ENCODE data around the gene BCL2L15.
"Not testable (repeated sequence)": the region's sequence is repeated elsewhere in the genome, so short reads cannot be mapped to it uniquely, and the experiment has no call there.

Gene BCL2L15

DNA sequence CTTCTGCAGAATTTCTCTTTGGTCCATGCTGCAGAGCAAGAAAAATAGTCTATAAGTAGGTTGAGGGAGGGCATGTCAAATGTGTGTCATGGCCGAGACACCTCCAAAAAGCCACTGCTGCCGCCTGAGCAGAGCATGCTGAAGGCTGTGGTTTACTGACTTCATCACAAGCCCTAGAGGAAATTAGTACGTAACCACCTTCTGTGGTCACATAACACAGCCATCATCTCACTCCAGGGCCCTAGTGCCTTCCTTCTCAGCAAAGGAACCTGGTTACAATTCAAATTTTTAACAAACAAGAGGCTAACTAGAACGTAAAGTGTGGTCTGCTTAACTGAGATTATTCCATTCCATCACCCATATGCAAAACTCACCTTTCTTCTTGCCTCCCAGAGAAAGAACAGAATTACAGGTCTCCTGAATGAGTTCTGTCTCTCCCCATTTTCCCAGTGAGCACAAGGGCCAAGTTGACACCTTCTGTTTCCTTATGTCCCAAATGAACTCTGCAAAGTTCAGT lies 15.7 kb downstream of the BCL2L15 start, which contains the start of gene PTPN22:
Gene PTPN22 (minus strand): TSS at position 116 of the 517 bp plus-strand sequence.
- DNase-seq (ENCODE audit: low read depth in 2 of 2), result peak; percentile 60 to 65

GRCh38 chr1:113870778-113871177 lies 16.6 kb downstream of the BCL2L15 start:
- no peak for DNase-seq (ENCODE audit: low read depth in 2 of 2)

- DNase-seq (ENCODE audit: low read depth in 2 of 2), result no peak
Measured at GRCh38 chr1:113868387-113869083, 18.8 kb downstream of the BCL2L15 start.

- DNase-seq (ENCODE audit: low read depth in 2 of 2), result no peak
Measured at GRCh38 chr1:113861641-113862040, 25.7 kb downstream of the BCL2L15 start.

- no peak for DNase-seq (ENCODE audit: low read depth in 2 of 2)
Measured at GRCh38 chr1:113860891-113861290, 26.5 kb downstream of the BCL2L15 start.

- no peak for DNase-seq (ENCODE audit: low read depth in 2 of 2)
Measured at GRCh38 chr1:113859478-113860175, 27.8 kb downstream of the BCL2L15 start.

- no peak for DNase-seq (ENCODE audit: low read depth in 2 of 2)
Measured at GRCh38 chr1:113858982-113859381, 28.4 kb downstream of the BCL2L15 start.

DNA sequence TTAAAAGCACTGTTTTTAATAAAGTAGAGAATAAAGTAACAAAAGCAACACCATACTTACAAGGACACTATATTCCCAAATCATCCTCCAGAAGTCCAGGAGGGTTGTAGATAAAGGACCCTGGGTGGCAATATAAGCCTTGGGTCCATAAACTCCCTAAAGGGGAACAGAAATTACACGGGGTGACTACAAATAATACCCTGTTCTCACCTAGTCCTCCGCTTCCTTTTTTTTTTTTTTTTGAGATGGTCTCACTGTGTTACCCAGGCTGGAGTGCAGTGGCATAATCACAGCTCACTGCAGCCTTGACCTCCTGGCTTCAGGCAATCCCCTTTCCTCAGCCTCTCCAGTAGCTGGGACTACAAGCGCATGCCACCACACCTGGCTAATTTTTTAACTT lies 29.0 kb downstream of the BCL2L15 start:
- DNase-seq (ENCODE audit: low read depth in 2 of 2), result no peak

- DNase-seq (ENCODE audit: low read depth in 2 of 2), result no peak
Measured at GRCh38 chr1:113857776-113858175, 29.6 kb downstream of the BCL2L15 start.

GRCh38 chr1:113856401-113856790 lies 31.0 kb downstream of the BCL2L15 start:
- no peak for DNase-seq (ENCODE audit: low read depth in 2 of 2)

- no peak for DNase-seq (ENCODE audit: low read depth in 2 of 2)
Measured at GRCh38 chr1:113855630-113856400, 31.6 kb downstream of the BCL2L15 start.

GRCh38 chr1:113854234-113854633 lies 33.1 kb downstream of the BCL2L15 start:
- DNase-seq (ENCODE audit: low read depth in 2 of 2), result no peak

GRCh38 chr1:113852694-113853093 lies 34.7 kb downstream of the BCL2L15 start:
- DNase-seq (ENCODE audit: low read depth in 2 of 2), result not testable (repeated sequence)

DNA sequence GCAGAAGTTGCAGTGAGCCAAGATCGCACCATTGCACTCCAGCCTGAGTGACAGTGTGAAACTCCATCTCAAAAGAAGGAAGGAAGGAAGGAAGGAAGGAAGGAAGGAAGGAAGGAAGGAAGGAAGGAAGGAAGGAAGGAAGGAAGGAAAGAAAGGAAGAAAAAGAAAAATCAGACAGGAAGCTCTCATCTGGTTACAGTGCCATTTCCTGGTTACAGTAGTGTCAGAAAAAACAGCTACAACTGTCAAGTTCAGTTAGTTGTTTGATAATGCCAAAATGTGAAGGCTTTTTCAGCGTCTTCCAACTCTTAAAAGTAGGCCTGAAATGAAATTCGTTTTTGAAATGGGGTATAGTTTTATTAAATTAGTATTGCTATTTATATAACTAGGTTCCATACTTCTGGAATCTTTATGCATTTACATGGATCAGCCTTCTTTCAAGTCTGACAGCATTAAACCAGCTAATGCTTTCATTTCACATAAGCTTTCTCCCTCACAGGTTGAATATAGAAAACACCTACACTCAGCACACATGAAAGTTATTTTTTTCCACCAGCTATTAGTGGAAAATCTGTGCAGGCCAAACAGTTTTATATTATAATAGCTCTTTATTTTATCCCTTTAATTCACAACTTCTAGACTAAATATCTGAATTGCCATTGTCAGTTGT lies 37.1 kb downstream of the BCL2L15 start:
- DNase-seq (ENCODE audit: low read depth in 2 of 2), result no peak

GRCh38 chr1:113849072-113849471 lies 38.3 kb downstream of the BCL2L15 start:
- DNase-seq (ENCODE audit: low read depth in 2 of 2), result no peak

DNA sequence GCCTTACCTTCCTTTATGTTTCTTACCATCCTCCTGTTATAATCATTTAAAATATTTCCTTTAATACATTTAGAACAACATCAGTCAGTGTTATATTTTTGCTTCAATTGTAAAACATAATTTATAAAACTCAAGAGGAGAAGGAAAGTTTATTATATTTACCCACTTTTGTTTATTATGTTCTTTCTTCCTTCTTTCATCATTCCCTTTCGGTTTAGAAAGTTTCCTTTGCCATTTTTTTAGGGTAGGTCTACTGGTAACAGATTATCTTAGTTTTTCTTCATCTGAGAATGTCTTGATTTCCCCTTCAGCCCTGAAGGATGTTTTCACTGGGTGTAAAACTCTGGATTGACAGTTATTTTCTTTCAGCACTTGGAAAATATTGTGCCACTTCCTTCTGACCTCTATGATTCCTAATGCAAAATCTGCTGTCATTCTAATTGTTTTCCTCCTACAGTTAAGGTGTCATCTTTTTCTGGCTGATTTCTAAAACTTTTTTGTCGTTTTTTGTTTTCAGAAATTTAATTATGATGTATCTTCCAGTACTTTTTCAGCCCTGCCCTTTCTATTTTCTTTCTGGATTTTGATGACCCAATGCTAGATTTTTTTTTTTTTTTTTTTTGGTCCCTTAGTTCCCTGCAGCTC lies 40.9 kb downstream of the BCL2L15 start:
- DNase-seq (ENCODE audit: low read depth in 2 of 2), result no peak

DNA sequence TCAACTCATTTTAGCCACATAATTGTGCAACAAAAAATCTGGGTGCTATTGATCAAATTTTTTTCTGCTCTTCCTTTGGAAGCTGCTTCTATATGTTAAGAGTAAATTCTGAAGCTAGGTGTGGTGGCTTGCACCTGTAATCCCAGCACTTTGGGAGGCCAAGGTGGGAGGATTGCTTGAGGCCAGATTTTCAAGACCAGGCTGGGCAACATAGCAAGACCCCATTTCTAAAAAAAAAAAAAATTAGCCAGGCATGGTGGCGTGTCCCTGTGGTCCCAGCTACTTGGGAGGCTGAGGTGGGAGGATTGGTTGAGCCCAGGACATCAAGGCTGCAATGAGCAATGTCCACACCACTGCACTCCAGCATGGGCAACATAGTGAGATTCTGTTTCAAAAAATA lies 50.8 kb downstream of the BCL2L15 start:
- DNase-seq (ENCODE audit: low read depth in 2 of 2), result no peak

- DNase-seq (ENCODE audit: low read depth in 2 of 2), result no peak
Measured at GRCh38 chr1:113835686-113836290, 51.6 kb downstream of the BCL2L15 start.

DNA sequence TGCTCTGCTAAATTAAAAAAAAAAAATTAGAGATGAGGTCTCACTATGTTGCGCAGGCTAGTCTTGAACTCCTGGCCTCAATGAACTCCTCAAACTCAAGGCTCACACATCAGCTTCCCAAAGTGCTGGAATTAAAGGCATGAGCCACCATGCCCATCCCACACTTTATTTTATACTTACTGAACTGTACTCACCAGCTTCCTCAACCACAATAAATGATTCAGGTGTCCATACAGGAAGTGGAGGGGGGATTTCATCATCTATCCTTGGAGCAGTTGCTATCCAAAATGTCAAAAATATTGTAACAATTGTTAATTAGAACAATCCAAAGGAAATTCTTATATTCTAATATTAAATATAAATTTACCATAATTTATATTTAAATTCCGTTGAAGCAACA lies 52.7 kb downstream of the BCL2L15 start:
- DNase-seq (ENCODE audit: low read depth in 2 of 2), result no peak

Measured in stimulated activated CD4-positive, alpha-beta T cell treated with anti-CD3 and anti-CD28 coated beads, Interleukin-12 subunit alpha, Interleukin-12 subunit beta, amount 100 ng/mL, for 24 hours (primary cell).